Heart left ventricle (tissue), 13 donors: ENCODE measurements around the gene EFNA2.

Experiments
- CTCF ChIP-seq, 12 donors: fragments of 200-600 bp; sonication (generic) in 4 of 12; IDR thresholded peaks; one replicate each; pipeline versions ENCODE4 v1.5.0 to v1.8.0; 2018 to 2022; ENCODE audit warnings: antibody characterized with exemption in 12 of 12, mild to moderate bottlenecking in 5 of 12
- POLR2A ChIP-seq, 2 donors: fragments of 450-650 bp; IDR thresholded peaks; one replicate each; pipeline ENCODE4 v1.6.1; 2017; ENCODE audit warnings: antibody characterized with exemption in 2 of 2, mild to moderate bottlenecking in 2 of 2, moderate library complexity in 2 of 2
- donor health status: ischemic (EF 13 %, LVEDD 7.1; RV severe dilation, severe dysfunction).
- donor health status: DM: no; HTN: yes; CAD: no.
- donor health status: DM: no; HTN: no; CAD: no.
- donor health status: ischemic (EF 25% LVEDD 6.9; RV normal size, moderate dysfunction).
- donor health status: ischemic (EF 25% LVEDD 5.7; RV mildly dilated, moderate dysfunction).
- donor health status: ischemic (EF 35%, LVEDD 5.7; RV mildly dilated, moderate dysfunction).
- donor health status: nonischemic (EF 11% LVEDD 7.7; RV severe dilation, severe dysfunction).
- donor health status: DM: yes; HTN: yes; CAD: no.
- donor health status: PGD.
- donor health status: ischemic (EF 29% LVEDD 5.4; RV normal size, mild dysfunction).
- donor health status: nonischemic (EF 23%, LVEDD 6.1; RV moderate dilation, normal function).

DNA sequence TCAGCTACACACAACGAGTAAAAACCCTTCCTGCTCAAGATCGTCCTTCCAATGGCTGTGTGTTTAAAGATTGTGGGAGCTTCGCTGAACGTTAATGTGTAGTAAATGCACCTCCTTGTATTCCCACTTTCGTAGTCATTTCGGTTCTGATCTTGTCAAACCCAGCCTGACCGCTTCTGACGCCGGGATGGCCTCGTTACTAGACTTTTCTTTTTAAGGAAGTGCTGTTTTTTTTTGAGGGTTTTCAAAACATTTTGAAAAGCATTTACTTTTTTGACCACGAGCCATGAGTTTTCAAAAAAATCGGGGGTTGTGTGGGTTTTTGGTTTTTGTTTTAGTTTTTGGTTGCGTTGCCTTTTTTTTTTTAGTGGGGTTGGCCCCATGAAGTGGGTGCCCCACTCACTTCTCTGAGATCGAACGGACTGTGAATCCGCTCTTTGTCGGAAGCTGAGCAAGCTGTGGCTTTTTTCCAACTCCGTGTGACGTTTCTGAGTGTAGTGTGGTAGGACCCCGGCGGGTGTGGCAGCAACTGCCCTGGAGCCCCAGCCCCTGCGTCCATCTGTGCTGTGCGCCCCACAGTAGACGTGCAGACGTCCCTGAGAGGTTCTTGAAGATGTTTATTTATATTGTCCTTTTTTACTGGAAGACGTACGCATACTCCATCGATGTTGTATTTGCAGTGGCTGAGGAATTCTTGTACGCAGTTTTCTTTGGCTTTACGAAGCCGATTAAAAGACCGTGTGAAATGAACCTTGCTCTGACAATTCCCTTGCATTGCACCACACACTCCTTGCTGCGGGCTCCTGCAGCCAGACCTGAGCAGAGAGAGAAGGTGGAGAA is 13.0 kb upstream of the EFNA2 start:
- TF ChIP-seq CTCF (IDR thresholded peaks at IDR 0.05) (no peak), POLR2A (IDR thresholded peaks at IDR 0.05) (no peak)
